ENCODE results near the gene COG8.

Gene COG8

GRCh38 chr16:69344171-69344570 is 4.8 kb upstream of the COG8 start:
- DNase-seq = no peak

GRCh38 chr16:69340095-69340644 is 806 bp upstream of the COG8 start:
- no peak for DNase-seq

GRCh38 chr16:69338557-69339288 is 641 bp downstream of the COG8 start:
- no peak for DNase-seq

GRCh38 chr16:69334696-69335095 is 4.7 kb downstream of the COG8 start:
- no peak for DNase-seq

- DNase-seq = peak; percentile 81
These were observed 8.9 kb downstream of the COG8 start, which contains the start of gene PDF for GRCh38 chr16:69330286-69331109. PDF (minus strand) TSS chr16:69330588; CDS start chr16:69330570, 18 bp downstream.

- DNase-seq = no peak
These were observed 9.7 kb downstream of the COG8 start for GRCh38 chr16:69329369-69330285.

GRCh38 chr16:69328854-69329316 is 10.5 kb downstream of the COG8 start:
- no peak for DNase-seq

- DNase-seq = no peak
These were observed 11.6 kb downstream of the COG8 start for GRCh38 chr16:69327585-69328310.

GRCh38 chr16:69326172-69326873 is 13.0 kb downstream of the COG8 start:
- DNase-seq = no peak

GRCh38 chr16:69325784-69326171 is 13.6 kb downstream of the COG8 start:
- no peak for DNase-seq

GRCh38 chr16:69324585-69325253 is 14.6 kb downstream of the COG8 start:
- no peak for DNase-seq

- peak; percentile 3 for DNase-seq
These were observed 15.3 kb downstream of the COG8 start for GRCh38 chr16:69324013-69324531.

- DNase-seq = no peak
These were observed 15.9 kb downstream of the COG8 start for GRCh38 chr16:69323415-69323814.

- DNase-seq = no peak
These were observed 17.0 kb downstream of the COG8 start for GRCh38 chr16:69322343-69322742.

GRCh38 chr16:69321080-69321479 is 18.3 kb downstream of the COG8 start:
- no peak for DNase-seq

- no peak for DNase-seq
These were observed 18.7 kb downstream of the COG8 start for GRCh38 chr16:69320740-69321073.

GRCh38 chr16:69319826-69320739 is 19.3 kb downstream of the COG8 start:
- DNase-seq = no peak

GRCh38 chr16:69319381-69319780 is 20.0 kb downstream of the COG8 start:
- no peak for DNase-seq

GRCh38 chr16:69318911-69319289 is 20.5 kb downstream of the COG8 start:
- DNase-seq = no peak

All from NCI-H2029 (cell line).